ENCODE data around the gene IGFL3.
A peak's percentile ranks its signal among the peaks of the same experiment; 100 is the strongest.
"Not testable (repeated sequence)": the region's sequence is repeated elsewhere in the genome, so short reads cannot be mapped to it uniquely, and the experiment has no call there.

Gene IGFL3

DNA sequence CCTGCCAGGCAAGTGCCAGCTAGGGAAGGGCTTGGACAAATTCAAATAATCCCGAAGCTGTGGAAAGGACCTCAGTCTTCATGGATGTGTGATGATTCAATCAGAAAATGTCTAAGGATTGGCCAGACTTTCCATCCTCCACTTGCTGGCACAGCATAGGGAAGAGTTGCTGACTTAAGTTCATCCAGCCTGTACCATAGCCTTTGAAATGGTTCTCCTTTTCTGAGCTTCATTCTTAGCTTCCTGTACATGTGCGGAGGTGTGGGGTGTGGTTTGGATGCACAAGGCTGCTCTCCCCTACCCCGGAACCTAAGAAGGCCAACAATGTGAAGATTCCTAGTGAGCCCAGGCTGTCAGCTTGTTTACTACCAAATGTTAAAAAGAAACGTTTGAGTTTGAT is 959 bp upstream of the IGFL3 start:
- DNase-seq (ENCODE audit: low spot score), result no peak

DNA sequence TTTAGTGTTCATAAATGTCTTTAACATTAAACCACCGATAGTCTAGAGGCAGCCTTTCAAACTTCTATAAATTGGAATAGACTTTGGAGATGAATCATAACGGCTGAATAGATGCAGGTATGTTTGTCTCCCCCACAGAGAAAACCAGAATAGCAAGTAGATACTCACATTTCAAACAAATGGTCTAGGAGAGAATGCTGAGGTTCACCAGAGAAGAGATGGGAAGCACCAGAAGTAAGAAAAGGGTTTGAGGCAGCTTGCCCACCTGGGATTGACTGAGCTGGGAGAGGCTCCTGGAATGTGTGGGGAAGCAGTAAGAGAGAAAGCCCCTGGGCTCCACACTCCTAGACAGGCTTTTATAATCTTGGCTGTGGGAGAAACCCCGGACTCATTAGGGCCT is 6.4 kb downstream of the IGFL3 start:
- DNase-seq (ENCODE audit: low spot score), result no peak

DNA sequence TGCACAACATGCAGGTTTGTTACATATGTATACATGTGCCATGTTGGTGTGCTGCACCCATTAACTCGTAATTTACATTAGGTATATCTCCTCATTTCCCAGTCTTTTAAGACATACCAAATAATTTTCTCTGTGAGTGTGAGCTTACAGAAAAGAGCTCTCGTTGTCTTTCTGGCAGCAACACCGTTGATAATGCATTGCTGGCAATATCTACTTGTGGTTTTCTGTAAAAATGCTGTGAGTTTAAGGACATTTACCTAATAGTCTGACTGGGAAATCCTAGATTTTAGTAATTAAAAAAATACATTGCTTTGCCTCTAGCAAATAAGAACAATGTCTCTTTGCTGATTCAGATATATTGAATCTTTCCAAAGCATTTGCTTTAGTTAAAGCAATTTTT is 8.4 kb downstream of the IGFL3 start:
- no peak for DNase-seq (ENCODE audit: low spot score)

DNA sequence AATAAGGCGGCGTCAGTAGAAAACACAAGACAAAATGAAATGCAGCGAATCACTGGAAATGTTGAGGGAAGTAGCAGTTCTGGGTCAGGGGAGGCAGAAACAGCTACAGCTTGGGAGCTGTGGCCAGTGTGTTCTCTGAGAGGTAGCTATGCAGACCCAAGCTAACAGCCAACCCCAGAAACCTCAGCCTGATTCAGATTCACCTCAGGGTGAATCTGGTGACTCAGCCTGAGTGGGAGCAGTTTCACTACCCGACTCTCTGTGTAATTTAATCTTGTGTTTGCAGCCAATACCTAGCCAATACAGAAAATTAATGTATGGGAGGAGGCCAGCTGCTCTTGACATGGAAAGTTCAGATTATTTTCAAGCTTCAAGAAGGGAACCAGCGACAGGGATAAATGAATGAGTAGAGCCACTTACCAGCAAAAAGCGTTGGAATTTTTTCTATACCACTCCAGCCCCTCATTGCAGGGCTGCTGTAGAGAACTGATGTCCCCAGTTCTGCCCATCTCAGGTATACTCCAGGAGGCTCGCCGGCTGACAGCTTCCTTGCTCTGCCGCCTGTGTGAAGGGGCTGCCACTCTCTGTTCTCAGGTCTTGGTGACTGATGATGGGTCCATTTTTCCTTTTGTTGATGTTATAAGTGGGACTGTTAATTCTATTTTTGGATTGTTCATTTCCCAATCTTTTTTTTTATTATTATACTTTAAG is 8.9 kb downstream of the IGFL3 start:
- peak; percentile 65 for DNase-seq (ENCODE audit: low spot score)

DNA sequence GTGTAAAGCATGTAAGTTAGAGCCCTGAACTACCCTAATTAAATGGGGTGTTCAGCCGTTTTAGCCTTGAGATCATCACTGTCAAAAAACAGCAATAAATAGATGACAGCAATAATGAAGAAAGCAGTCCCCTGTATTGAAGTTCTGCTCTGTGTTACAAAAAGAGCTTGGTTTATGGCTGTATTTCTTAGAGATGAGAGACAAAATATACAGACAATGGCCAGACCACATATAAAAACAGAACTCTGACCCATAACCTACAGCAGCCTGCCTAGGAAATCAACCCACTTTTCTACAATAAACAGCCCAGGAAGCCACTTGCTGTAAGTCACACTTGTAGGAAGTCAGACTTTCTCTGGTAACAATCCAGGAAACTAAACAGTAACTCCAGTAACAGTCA is 10.8 kb downstream of the IGFL3 start:
- no peak for DNase-seq (ENCODE audit: low spot score)

DNA sequence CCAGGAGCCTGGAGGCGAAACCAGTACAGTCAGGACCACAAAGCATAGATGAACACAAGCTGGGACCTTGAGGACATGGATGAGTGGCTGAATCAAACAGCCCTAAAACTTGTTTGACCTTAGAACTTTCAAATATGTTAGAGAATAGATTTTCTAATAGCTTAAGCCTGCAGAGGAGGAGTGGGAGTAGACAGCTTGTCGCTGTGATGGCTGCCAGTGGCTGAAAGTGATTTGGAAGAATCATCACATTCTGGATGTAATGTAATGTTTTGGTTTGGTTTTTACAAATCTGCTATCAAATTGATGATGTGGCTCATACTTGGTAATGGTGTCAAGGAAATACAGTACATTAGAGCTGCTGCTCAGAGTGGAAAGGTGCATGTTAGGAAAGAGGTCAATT is 12.0 kb downstream of the IGFL3 start:
- DNase-seq (ENCODE audit: low spot score), result no peak

DNA sequence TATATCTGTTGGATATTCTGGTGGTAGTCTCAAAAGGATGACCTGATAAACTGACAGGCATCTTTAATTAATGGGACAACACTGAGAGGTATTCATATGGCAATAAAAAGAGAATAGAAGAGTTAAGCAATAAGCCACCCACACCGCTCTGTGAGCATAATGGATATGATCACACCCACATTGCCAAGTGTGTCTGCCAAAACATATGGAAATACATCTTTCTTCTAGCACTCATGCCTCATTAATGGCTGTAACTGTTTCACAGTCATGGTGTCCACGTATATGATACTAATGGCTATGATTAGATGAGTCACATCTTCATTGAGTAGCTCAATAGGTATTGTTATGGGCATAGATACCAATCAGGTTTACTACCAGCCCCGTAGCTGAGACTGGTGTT is 13.1 kb downstream of the IGFL3 start:
- no peak for DNase-seq (ENCODE audit: low spot score)

DNA sequence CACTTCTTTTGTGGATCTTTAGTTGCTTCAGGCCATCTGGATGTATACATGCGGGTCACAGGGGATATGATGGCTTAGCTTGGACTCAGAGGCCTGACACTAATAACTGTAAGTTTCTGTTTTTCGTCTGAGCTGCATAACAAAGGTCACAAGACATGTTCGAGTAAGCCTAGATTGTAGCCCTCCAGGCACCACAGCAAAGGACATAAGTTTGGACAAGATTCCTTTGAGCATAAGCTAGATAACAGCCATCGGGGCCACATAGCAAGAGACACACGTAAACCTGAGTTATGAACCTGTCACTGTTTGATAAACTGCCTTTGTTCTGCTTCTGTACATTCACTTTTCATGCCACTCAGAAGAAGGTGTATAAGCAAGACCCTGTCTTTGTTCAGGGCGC is 14.6 kb downstream of the IGFL3 start:
- no peak for DNase-seq (ENCODE audit: low spot score)

DNA sequence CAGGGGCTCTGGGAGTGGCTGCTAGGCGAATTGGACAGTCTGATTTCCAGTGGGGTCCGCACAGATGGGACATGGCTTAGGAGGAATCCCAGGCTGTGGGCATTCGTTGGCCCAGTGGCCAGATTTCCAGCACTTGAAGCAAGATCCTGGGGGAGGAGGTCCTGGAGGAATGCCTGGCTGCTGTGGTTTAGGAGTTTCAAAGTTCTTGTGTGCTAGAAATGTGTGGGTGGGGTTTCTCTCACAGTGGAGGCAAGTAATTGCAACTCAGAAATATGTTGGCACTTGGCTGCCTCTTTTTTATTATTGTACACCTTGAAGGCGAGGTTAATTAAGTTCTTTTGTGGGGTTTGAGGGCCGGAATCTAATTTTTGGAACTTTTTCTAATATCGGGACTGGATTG is 17.1 kb downstream of the IGFL3 start:
- DNase-seq (ENCODE audit: low spot score), result no peak

DNA sequence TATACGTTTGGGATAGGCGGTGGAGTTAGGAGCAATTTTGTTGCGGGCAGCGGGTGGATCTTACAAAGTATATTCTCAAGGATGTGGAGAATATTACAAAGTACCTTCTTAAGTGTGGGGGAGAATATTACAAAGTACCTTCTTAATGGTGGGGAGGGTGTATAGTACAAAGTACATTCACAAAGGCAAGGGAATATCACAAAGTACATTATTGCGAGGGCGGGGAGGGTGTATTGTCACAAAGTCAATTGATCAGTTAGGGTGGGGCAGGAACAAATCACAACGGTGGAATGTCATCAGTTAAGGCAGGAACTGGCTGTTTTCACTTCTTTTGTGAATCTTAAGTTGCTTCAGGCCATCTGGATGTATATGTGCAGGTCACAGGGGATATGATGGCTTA is 22.2 kb downstream of the IGFL3 start:
- not testable (repeated sequence) for DNase-seq (ENCODE audit: low spot score)

DNA sequence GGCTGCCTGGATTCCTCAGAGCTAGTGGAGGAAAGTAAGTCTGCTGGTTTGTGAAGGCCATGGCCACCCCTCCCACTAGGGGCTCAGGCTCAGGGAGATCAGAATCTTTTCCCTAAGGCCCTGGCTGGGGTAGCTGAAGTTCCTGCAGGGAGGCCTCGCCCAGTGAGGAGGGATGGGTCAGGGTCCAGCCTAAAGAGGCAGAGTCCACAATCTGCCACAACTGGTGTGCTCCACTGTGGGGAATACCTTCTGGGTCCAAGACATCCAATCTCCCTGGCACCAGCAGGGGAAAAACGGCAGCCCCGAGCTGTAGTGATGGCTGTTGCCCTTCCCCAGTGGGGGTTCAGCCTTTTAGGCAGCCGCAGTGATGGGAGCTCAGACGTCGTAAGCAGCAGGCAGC is 23.2 kb downstream of the IGFL3 start:
- no peak for DNase-seq (ENCODE audit: low spot score)

DNA sequence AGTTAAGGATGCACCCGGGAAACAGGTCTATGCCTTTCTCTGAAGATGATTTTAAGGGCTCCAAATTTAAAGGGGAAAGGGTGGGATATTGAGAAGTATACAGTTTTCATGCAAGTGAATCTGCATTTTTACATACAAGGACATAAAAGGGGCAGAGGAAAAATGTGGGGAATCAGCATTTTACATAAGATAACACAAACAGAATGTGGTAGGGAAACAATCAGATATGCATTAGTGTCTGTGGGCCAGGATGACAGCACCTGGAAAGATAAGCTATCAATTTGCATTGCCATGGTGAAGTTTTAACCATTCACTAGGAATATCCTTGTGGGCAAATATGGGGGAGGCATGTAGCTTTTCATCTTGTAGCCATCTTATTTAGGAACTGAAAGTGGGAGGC is 24.1 kb downstream of the IGFL3 start:
- DNase-seq (ENCODE audit: low spot score), result no peak

DNA sequence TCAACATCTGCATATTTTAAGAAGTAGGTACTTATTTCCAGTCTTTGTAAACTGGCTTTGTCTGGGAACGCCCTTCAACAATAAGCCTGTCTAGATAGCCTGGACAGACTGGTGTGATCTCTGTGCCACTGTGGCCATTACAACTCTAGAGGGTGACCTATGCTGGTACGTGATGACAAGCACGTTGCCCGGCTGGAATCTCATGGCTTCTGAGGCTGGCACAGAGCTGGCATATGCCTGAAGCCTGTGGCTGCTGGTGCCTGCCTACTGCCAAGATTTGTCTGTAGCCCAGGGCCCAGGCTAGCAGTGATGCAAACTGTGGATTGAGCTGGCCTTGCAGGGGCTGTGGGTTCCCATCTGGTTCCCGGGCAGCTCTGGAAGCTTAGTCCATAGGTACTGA is 34.0 kb downstream of the IGFL3 start:
- DNase-seq (ENCODE audit: low spot score), result no peak

DNA sequence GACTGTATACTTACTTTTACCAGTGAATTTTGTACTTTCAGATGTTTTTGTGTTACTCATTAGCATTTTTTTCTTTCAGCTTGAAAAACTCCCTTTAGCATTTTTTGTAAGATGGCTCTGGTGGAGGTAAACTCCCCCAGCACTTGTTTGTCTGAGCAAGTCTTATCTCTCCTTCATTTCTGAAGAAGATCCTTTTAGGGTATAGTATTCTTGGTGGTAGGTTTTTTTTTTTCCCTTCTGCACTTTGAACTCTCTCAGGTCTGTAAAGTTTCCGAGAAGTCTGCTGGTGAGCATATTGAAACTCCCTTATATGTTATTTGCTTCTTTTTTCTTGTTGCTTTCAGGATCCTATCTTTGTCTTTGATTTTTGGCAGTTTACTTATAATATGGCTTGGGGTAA is 35.1 kb downstream of the IGFL3 start:
- no peak for DNase-seq (ENCODE audit: low spot score)

DNA sequence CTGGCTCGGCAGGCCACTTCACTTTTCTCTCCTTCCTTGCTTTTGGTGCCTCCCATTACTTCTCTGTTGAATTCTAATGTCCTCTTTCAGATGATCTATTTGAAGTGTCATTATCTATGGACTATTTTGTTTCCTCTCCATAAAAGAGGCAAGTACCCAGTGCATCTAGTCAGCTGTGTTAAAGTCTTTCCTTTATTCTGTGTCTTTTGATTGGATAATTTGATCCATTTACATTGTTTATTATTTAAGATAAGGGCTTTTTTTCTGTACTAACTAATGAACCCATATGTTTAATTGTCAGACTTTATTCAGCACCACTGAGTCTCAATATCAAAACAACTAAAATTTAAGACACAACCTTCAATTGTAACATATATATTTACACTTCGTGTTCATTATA is 36.4 kb downstream of the IGFL3 start:
- DNase-seq (ENCODE audit: low spot score), result no peak

DNA sequence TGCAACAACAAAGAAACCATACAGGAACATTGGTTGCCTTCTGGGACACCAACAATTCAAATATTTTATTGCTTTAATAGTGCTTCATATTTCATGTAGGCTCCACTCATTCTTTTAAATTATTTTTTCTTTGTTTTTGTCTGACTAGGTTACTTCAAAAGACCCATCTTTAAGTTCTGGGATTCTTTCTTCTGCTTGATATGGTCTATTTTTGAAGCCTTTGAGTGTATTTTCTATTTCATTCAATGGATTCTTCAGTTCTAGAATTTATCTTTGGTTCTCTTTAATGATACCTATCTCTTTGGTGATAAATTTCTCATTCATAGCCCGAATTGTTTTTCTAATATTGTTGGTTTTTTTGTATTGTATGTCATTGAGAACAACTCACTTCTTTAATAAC is 38.6 kb downstream of the IGFL3 start:
- DNase-seq (ENCODE audit: low spot score), result no peak

DNA sequence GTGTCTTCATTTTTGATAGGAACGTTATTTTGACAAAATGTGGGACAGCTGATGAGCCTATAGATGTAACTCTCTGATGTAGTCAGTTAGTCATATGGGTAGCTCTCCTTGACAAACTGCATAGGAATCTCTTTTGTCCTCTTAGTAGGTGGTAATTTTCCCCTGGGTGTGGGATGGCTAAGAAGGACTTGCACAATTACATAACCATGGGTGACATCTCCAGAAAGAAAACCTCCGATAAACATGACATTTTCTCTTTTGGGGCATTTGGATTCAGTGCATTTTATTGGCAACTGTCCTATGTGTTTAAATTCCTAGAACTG is 41.8 kb downstream of the IGFL3 start:
- DNase-seq (ENCODE audit: low spot score), result no peak

DNA sequence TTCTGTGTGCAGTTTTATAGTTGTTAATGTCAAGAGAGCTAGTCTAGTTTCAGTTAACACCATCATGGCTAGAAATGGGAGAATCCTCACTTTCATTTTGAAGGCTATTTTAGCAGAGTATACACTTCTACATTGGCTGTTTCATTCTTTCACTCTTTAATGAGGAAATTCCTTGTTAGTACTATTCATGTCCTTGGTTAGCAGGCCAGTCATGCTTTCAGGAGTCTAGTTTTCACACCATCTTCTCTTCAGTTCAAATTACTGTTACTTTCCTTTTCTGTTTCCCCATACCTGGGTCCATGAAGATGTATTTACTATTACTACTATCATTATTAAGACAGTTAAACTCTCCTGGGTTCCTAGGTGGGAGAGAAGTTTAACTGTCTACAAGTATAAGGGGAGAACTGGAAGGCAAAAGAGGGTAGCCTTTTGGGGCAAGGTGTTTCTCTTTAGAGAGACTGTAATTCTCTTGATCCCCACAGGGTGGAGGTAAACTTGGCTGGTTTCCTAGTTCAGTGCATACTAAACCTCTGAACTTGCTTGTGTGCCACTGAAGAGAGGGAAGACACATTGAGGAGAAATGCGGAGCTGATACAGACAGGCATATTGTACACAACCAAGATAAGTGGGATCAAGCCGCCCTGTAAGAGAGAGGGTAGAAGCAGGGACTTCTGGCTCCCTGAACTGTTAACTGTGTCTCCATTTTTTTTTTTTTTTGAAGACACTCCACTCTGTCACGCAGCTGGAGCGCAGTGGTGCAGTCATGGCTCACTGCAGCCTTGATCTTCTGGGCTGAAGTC is 42.4 kb downstream of the IGFL3 start:
- peak; percentile 20 for DNase-seq (ENCODE audit: low spot score)

DNA sequence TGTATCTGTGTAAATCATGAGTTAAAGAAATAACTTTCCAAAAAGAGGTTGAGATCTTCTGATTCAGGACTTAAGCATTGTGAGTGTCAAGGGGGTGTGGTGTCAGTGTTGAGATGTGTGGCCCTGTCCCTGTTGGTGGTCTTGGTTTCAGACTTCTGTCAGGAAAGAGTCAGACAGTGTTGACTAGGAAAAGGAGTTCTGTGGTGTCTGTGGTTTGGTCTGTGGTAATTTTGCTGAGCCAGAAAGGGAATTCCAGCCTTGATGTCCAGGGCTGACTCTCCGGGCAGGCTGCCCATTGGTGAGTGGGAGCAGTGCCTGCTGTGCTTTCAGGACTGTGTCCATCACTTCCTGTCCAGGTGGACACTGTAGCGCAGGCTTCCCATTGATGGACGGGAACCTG is 43.9 kb downstream of the IGFL3 start:
- DNase-seq (ENCODE audit: low spot score), result no peak

DNA sequence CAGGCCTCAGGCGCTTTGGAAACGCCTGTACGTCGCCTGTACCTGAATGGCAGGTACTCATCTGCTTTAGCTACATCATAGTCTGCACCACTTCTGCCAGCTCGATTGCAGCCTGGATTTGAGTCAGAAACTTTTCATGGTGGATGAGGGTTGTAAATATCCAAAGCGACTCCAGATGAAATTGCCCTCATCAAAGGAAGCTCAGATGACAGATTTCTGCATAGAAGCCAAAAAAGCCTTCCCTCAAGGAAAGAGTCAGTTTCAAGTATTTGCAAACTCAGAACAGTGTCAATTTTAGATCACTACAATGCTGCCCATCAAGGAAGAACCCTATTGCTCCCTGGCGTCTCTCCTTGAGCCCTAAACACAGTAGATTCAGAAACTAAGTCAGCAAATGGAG is 44.9 kb downstream of the IGFL3 start:
- no peak for DNase-seq (ENCODE audit: low spot score)

DNA sequence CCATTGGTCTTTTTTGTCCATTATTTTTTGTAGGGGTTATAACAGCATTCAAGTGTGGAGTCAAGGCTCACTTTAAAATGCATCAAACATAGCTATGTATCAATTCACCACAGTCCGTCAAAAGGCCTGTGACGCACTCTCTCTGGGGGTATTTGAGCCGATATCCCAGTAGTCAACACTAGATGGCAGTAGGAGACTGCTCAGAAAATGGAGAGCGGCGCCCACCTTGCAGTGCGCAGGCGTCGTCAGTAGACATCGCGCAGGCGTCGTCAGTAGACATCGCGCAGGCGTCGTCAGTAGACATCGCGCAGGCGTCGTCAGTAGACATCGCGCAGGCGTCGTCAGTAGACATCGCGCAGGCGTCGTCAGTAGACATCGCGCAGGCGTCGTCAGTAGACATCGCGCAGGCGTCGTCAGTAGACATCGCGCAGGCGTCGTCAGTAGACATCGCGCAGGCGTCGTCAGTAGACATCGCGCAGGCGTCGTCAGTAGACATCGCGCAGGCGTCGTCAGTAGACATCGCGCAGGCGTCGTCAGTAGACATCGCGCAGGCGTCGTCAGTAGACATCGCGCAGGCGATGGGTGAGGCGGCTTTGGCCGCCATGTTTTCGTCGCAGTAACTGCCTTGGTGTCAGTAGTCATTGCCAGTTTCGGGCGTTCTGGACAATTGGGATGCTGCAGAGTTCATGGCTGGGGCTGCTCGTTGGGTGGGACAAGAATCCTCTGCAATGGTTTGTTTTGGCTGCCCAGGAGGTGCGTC is 45.7 kb downstream of the IGFL3 start:
- peak; percentile 39 for DNase-seq (ENCODE audit: low spot score)

DNA sequence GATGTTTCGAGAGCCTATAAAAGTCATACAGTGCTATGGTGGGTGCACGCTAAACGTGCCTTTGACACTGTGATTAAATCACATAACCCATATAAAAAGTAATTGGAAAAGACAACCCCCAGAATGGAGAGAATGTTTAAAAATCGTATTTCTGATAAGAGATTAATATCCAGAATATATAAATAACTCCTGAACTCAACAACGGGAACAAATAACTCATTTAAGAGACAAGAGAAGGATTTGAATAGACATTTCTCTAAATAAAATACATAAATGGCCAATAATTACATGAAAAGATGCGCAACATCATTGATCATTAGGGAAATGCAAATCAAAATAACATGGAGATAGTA is 46.7 kb downstream of the IGFL3 start:
- no peak for DNase-seq (ENCODE audit: low spot score)
